H1 (cell line): ENCODE results near the gene CASP1.

ENCODE experiments used
- CEBPB ChIP-seq: IDR thresholded peaks from 2 replicates; pipeline ENCODE4 v1.6.1; 2012; ENCODE audit warnings: low read depth, low read length
- CTCF ChIP-seq, 3 experiments: IDR thresholded peaks; 1 replicate in 2 of 3; 2 replicates in 1 of 3; pipeline versions ENCODE4 v1.5.1 to v1.6.1; 2011; ENCODE audit warnings: low read length in 3 of 3, mild to moderate bottlenecking in 3 of 3, inconsistent platforms in 2 of 3, low read depth in 1 of 3, moderate library complexity in 1 of 3; ENCODE audit not compliant: insufficient read depth in 1 of 3; ENCODE audit errors: control extremely low read depth in 1 of 3
- HDAC2 ChIP-seq, 2 experiments: fragments of 300-600 bp in 1 of 2; sonication (generic) in 1 of 2; IDR thresholded peaks; 2 replicates each; pipeline ENCODE4 v1.6.1; 2011 to 2012; ENCODE audit warnings: low read depth in 2 of 2, low read length in 2 of 2, mild to moderate bottlenecking in 2 of 2, moderate library complexity in 2 of 2, borderline replicate concordance in 1 of 2, inconsistent platforms in 1 of 2
- JUN ChIP-seq: IDR thresholded peaks from 2 replicates; pipeline ENCODE4 v1.6.1; 2011; ENCODE audit warnings: low read depth, mild to moderate bottlenecking, improper control_type of control experiment, low read length
- MAX ChIP-seq: IDR thresholded peaks from 2 replicates; pipeline ENCODE4 v1.6.1; 2012; ENCODE audit warnings: inconsistent platforms
- POLR2A ChIP-seq, 2 experiments: IDR thresholded peaks; 1 replicate in 1 of 2; 2 replicates in 1 of 2; pipeline ENCODE4 v1.6.1; 2011; ENCODE audit warnings: low read depth in 2 of 2, low read length in 2 of 2, mild to moderate bottlenecking in 2 of 2; ENCODE audit errors: control extremely low read depth in 1 of 2
- POLR2AphosphoS5 ChIP-seq: IDR thresholded peaks from 2 replicates; pipeline ENCODE4 v1.6.1; 2011; ENCODE audit warnings: low read depth, low read length
- RNF2 ChIP-seq: fragments of 200-900, 300-1000 bp; sonication (generic); IDR thresholded peaks from 2 replicates; pipeline ENCODE4 v1.7.1; 2016; ENCODE audit warnings: borderline replicate concordance, low read depth, mild to moderate bottlenecking, antibody characterized with exemption, low read length; ENCODE audit not compliant: poor library complexity, severe bottlenecking; ENCODE audit errors: missing control alignments
- TAF1 ChIP-seq: IDR thresholded peaks from 2 replicates; pipeline ENCODE4 v1.6.1; 2011; ENCODE audit warnings: mild to moderate bottlenecking, low read depth, low read length
- TEAD4 ChIP-seq: IDR thresholded peaks from 2 replicates; pipeline ENCODE4 v1.6.1; 2012; ENCODE audit warnings: low read depth, low read length, inconsistent platforms, mixed read lengths
- YY1 ChIP-seq: IDR thresholded peaks from 2 replicates; pipeline ENCODE4 v1.6.1; 2011; ENCODE audit warnings: low read depth, mild to moderate bottlenecking, low read length
- ZNF274 ChIP-seq: IDR thresholded peaks from 2 replicates; pipeline ENCODE4 v1.7.0; 2012; ENCODE audit warnings: low read length, borderline replicate concordance; ENCODE audit errors: extremely low read depth

- TF ChIP-seq TEAD4 (0 out of 2 replicates have a peak, but pooled peaks have one; percentile 21), CEBPB (no peak), HDAC2 (IDR thresholded peaks at IDR 0.05; ENCODE audit: borderline replicate concordance in 1 of 2, low read depth in 2 of 2, low read length in 2 of 2) (no peak), POLR2AphosphoS5 (no peak), CTCF (IDR thresholded peaks at IDR 0.05; ENCODE audit: control extremely low read depth in 1 of 3, insufficient read depth in 1 of 3, low read depth in 1 of 3, low read length in 3 of 3) (peak; percentile 79 to 92 (median 85)), TAF1 (no peak), POLR2A (IDR thresholded peaks at IDR 0.05; ENCODE audit: control extremely low read depth in 1 of 2, low read depth in 2 of 2, low read length in 2 of 2) (no peak), RNF2 (no peak), YY1 (no peak), MAX (peak; percentile 56), ZNF274 (no peak), JUN (no peak)
Observed at GRCh38 chr11:105000797-105001196, 34.1 kb downstream of the CASP1 start.
